Body of pancreas (tissue), 4 donors: ENCODE results near the gene EYA3. TPM values are rescaled to one million over a fixed set of nuclear protein-coding genes. Genes with fewer than 3 reads are reported as not detected.

Source experiments
- ATAC-seq: fragments of 150-250 bp; one replicate; pipeline ENCODE4 v1.9.1; 2016
- DNase-seq, 4 donors: peaks; one replicate each; pipeline ENCODE4 v3.0.0-alpha.2; 2019
- H3K27ac ChIP-seq, 4 donors: fragments of 200-600 bp; sonication (generic); 1 replicate in 3 of 4; 2 replicates in 1 of 4; pipeline versions ENCODE4 v1.5.1 to v1.6.1; 2016 to 2019; ENCODE audit warnings: mild to moderate bottlenecking in 1 of 4, mixed read lengths in 1 of 4, moderate library complexity in 1 of 4
- H3K27me3 ChIP-seq, 2 donors: fragments of 200-600 bp; sonication (generic); one replicate each; pipeline ENCODE4 v1.6.0; 2016; ENCODE audit warnings: mild to moderate bottlenecking in 1 of 2
- H3K36me3 ChIP-seq, 2 donors: fragments of 200-600 bp; sonication (generic); replicated peaks in 1 of 2; 2 replicates each; pipeline ENCODE4 v1.5.1; 2016; ENCODE audit warnings: low read depth in 2 of 2; ENCODE audit not compliant: insufficient read depth in 1 of 2
- H3K4me1 ChIP-seq: fragments of 200-600 bp; sonication (generic); one replicate; pipeline ENCODE4 v1.6.0; 2016
- H3K4me3 ChIP-seq, 2 donors: fragments of 200-600 bp; sonication (generic); 1 replicate in 1 of 2; 2 replicates in 1 of 2; pipeline ENCODE4 v1.5.1; 2016 to 2019
- H3K9me3 ChIP-seq, 3 donors: fragments of 200-600 bp; sonication (generic); 1 replicate in 2 of 3; 2 replicates in 1 of 3; pipeline ENCODE4 v1.5.1; 2016
- CTCF ChIP-seq, 7 experiments: fragments of 450-650 bp in 4 of 7; fragments of 200-600 bp in 3 of 7; sonication (generic) in 3 of 7; IDR thresholded peaks; one replicate each; pipeline ENCODE4 v1.5.1; 2016 to 2019; ENCODE audit warnings: antibody characterized with exemption in 7 of 7
- POLR2A ChIP-seq, 3 donors: fragments of 450-650 bp; IDR thresholded peaks; one replicate each; pipeline ENCODE4 v1.6.1; 2016; ENCODE audit warnings: antibody characterized with exemption in 3 of 3, mild to moderate bottlenecking in 2 of 3
- WGBS, 2 donors: methylation state at CpG; one replicate each; pipeline ENCODE4 v1.1.5; 2017; 5-methylcytosine and 5-hydroxymethylcytosine counted together
- intact Hi-C: fragments of 100-400 bp; cut with DNase I; formaldehyde crosslinking; loops from one replicate; pipeline ENCODE4 v1.15.1; 2023
- total RNA-seq, 2 donors: library from RNA; depleted of rRNA; stranded (reverse); fragments of >200 nt; gene quantifications; one replicate each; pipeline ENCODE4 v1.1.0, GENCODE V29; 2016

The EYA3 gene
- total RNA-seq, 2 donors from 2014 or later, result 7.8 to 15.5 TPM

GRCh38 chr1:28078680-28079626 lies 9.5 kb downstream of the EYA3 start:
- Histone ChIP-seq H3K27me3 (no peaks in the 10 kb centered on the region), H3K4me1 (peaks cover 14% of the 10 kb centered on the region), H3K27ac (peak overlapping the region in 3 of 4 donors; percentile 39 to 66 (median 41)), H3K9me3 (no peaks in the 10 kb centered on the region), H3K36me3 (no peaks in the 10 kb centered on the region), H3K4me3 (no peak overlapping the region)
- TF ChIP-seq POLR2A (IDR thresholded peaks at IDR 0.05) (no peak), CTCF (IDR thresholded peaks at IDR 0.05) (no peak)
- ATAC-seq, result peak; percentile 74
- no peak for DNase-seq
- intact Hi-C loops, result no loop called here
- 64 to 66% methylated on average over 8 of the region's 8 CpGs for WGBS, 2 donors

- ATAC-seq (no peak), DNase-seq (no peak)
- WGBS, 2 donors, result 83 to 84% methylated on average over 4 of the region's 4 CpGs
- no peaks in the 10 kb centered on the region for H3K36me3 ChIP-seq
- no peak for TF ChIP-seq CTCF (IDR thresholded peaks at IDR 0.05)
- TF ChIP-seq POLR2A (IDR thresholded peaks at IDR 0.05), result no peak
- H3K27me3 ChIP-seq, result no peaks in the 10 kb centered on the region
- intact Hi-C loops, result no loop called here
- H3K4me1 ChIP-seq, result peaks cover 15% of the 10 kb centered on the region
- no peaks in the 10 kb centered on the region for H3K9me3 ChIP-seq
- H3K4me3 ChIP-seq, result no peak overlapping the region
- H3K27ac ChIP-seq, result peak overlapping the region in 2 of 4 donors; percentile 39 to 66
Measured at GRCh38 chr1:28078262-28078661, 10.1 kb downstream of the EYA3 start.

DNA sequence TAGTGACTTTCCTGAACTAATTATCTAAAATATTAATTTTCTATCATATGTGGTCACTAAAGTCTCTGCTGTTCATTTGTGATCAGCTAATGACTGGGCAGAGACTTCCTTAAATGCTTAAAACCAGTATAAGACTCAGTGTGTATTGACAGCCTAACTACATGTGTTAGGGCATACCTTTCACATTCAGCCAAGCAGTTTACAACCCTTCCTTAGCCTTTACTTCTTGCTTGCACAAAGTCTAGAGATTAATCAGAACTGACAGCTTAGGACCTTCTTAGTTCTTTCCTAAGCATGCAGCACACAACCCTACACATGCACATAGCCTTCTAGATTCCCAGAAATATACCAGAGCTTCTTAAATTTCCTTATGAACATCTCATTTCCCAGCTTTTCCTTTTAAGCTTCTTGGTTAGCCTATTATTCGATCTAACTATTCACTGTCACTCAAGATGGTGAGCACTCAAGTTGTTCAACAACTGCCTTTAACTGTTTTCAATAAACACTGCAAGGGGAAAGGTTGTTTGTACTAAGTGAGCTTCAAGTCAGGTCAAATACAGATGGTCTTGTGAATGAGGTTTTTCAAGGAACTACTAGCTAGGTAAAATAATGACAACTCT lies 13.4 kb downstream of the EYA3 start:
- no peak for DNase-seq
- no peak for ATAC-seq
- WGBS, 2 donors, result 67% methylated on average over 1 of the region's 1 CpG
- H3K36me3 ChIP-seq, result no peaks in the 10 kb centered on the region
- no peak overlapping the region for H3K4me3 ChIP-seq
- H3K9me3 ChIP-seq, result no peaks in the 10 kb centered on the region
- intact Hi-C loops, result no loop called here
- peak overlapping the region in 1 of 4 donors; percentile 9 for H3K27ac ChIP-seq
- peaks cover 44% of the 10 kb centered on the region for H3K4me1 ChIP-seq
- no peak for TF ChIP-seq POLR2A (IDR thresholded peaks at IDR 0.05)
- no peak for TF ChIP-seq CTCF (IDR thresholded peaks at IDR 0.05)
- no peaks in the 10 kb centered on the region for H3K27me3 ChIP-seq

DNA sequence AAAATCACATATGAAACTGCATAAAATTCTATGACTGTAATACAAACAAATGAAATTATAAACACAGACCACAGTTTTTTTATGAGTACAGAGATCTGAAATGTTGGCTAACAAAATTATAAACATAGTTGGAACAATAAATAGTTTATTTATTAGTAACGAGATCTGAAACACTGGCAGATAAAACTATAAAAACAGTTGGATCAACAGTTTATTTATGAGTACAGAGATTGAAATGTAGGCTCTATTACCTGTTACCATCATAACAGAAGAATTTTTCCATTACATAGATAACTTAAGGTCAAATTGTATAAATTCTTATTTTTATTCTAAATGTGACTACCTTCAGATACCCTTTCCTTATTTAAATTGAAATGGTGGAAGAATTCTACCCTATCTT lies 14.5 kb downstream of the EYA3 start:
- ATAC-seq (no peak), DNase-seq (no peak)
- H3K36me3 ChIP-seq, result no peaks in the 10 kb centered on the region
- no peak for TF ChIP-seq POLR2A (IDR thresholded peaks at IDR 0.05)
- H3K27ac ChIP-seq, result no peak overlapping the region
- no peaks in the 10 kb centered on the region for H3K9me3 ChIP-seq
- peaks cover 43% of the 10 kb centered on the region for H3K4me1 ChIP-seq
- no peak overlapping the region for H3K4me3 ChIP-seq
- 19 to 38% methylated on average over 1 of the region's 1 CpG for WGBS, 2 donors
- H3K27me3 ChIP-seq, result no peaks in the 10 kb centered on the region
- intact Hi-C loops, result no loop called here

GRCh38 chr1:28071813-28072212 lies 16.6 kb downstream of the EYA3 start:
- Histone ChIP-seq H3K4me1 (peaks cover 58% of the 10 kb centered on the region), H3K9me3 (no peaks in the 10 kb centered on the region), H3K27ac (peak overlapping the region in 3 of 4 donors; percentile 4 to 80 (median 80)), H3K27me3 (no peaks in the 10 kb centered on the region), H3K36me3 (no peaks in the 10 kb centered on the region), H3K4me3 (no peak overlapping the region)
- no peak for TF ChIP-seq CTCF (IDR thresholded peaks at IDR 0.05)
- no peak for TF ChIP-seq POLR2A (IDR thresholded peaks at IDR 0.05)
- ATAC-seq, result no peak
- intact Hi-C loops, result no loop called here
- DNase-seq, result no peak
